ENCODE data around the gene NRAP.

The NRAP gene

GRCh38 chr10:113605268-113605978 lies 58.4 kb downstream of the NRAP start:
- no peaks in the 10 kb centered on the region for H3K27me3 ChIP-seq (ENCODE audit: insufficient read depth, insufficient read length)
- TF ChIP-seq YY1 (IDR thresholded peaks at IDR 0.05; ENCODE audit: insufficient read depth, insufficient read length) (no peak), SUZ12 (IDR thresholded peaks at IDR 0.05; ENCODE audit: extremely low read depth, insufficient read depth, insufficient read length) (no peak), ZNF274 (IDR thresholded peaks at IDR 0.05; ENCODE audit: low read depth, low read length) (no peak)
- no peak overlapping the region for H3K9ac ChIP-seq (ENCODE audit: insufficient read length, low read depth)
- peaks cover 2% of the 10 kb centered on the region for H3K4me1 ChIP-seq (ENCODE audit: insufficient read depth, insufficient read length)
- H3K36me3 ChIP-seq (ENCODE audit: insufficient read depth, insufficient read length, low read length), result no peaks in the 10 kb centered on the region
- peaks cover 9% of the 10 kb centered on the region for H3K9me3 ChIP-seq (ENCODE audit: insufficient read depth, low read length)
- no peak for DNase-seq (ENCODE audit: low read depth, low spot score)
- no peak overlapping the region for H3K4me3 ChIP-seq (ENCODE audit: insufficient read length, low read depth)

GRCh38 chr10:113604572-113604971 lies 59.3 kb downstream of the NRAP start:
- no peaks in the 10 kb centered on the region for H3K4me1 ChIP-seq (ENCODE audit: insufficient read depth, insufficient read length)
- no peak overlapping the region for H3K9ac ChIP-seq (ENCODE audit: insufficient read length, low read depth)
- no peaks in the 10 kb centered on the region for H3K27me3 ChIP-seq (ENCODE audit: insufficient read depth, insufficient read length)
- H3K9me3 ChIP-seq (ENCODE audit: insufficient read depth, low read length), result peaks cover 13% of the 10 kb centered on the region
- TF ChIP-seq ZNF274 (IDR thresholded peaks at IDR 0.05; ENCODE audit: low read depth, low read length) (no peak), SUZ12 (IDR thresholded peaks at IDR 0.05; ENCODE audit: extremely low read depth, insufficient read depth, insufficient read length) (no peak), YY1 (IDR thresholded peaks at IDR 0.05; ENCODE audit: insufficient read depth, insufficient read length) (no peak)
- DNase-seq (ENCODE audit: low read depth, low spot score), result no peak
- no peak overlapping the region for H3K4me3 ChIP-seq (ENCODE audit: insufficient read length, low read depth)
- H3K36me3 ChIP-seq (ENCODE audit: insufficient read depth, insufficient read length, low read length), result no peaks in the 10 kb centered on the region

GRCh38 chr10:113603057-113603777 lies 60.6 kb downstream of the NRAP start:
- DNase-seq (ENCODE audit: low read depth, low spot score), result no peak
- Histone ChIP-seq H3K9ac (ENCODE audit: insufficient read length, low read depth) (no peak overlapping the region), H3K36me3 (ENCODE audit: insufficient read depth, insufficient read length, low read length) (no peaks in the 10 kb centered on the region), H3K9me3 (ENCODE audit: insufficient read depth, low read length) (peaks cover 13% of the 10 kb centered on the region), H3K27me3 (ENCODE audit: insufficient read depth, insufficient read length) (no peaks in the 10 kb centered on the region), H3K4me3 (ENCODE audit: insufficient read length, low read depth) (no peak overlapping the region), H3K4me1 (ENCODE audit: insufficient read depth, insufficient read length) (no peaks in the 10 kb centered on the region)
- no peak for TF ChIP-seq ZNF274 (IDR thresholded peaks at IDR 0.05; ENCODE audit: low read depth, low read length)
- TF ChIP-seq SUZ12 (IDR thresholded peaks at IDR 0.05; ENCODE audit: extremely low read depth, insufficient read depth, insufficient read length), result no peak
- no peak for TF ChIP-seq YY1 (IDR thresholded peaks at IDR 0.05; ENCODE audit: insufficient read depth, insufficient read length)

DNA sequence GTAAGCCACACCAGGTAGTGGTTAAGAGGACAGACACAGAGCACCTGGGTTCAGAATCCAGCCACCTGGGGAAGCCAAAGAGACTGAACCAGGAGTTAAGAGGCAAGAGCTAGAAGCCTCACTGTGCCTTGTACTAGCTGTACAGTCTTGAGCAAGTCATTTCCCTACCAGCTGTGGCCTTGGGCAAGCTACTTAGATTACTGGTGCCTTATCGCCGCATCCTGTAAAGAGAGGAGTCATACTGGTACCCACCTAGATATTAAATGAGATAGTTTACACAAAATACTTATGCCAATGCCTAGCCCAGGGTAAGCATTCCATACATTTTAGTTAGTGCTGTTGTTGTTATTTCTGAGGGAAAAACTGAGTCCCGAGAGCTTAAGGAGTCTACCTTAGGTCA lies 63.3 kb downstream of the NRAP start:
- Histone ChIP-seq H3K36me3 (ENCODE audit: insufficient read depth, insufficient read length, low read length) (no peaks in the 10 kb centered on the region), H3K4me1 (ENCODE audit: insufficient read depth, insufficient read length) (no peaks in the 10 kb centered on the region), H3K4me3 (ENCODE audit: insufficient read length, low read depth) (no peak overlapping the region), H3K27me3 (ENCODE audit: insufficient read depth, insufficient read length) (no peaks in the 10 kb centered on the region), H3K9me3 (ENCODE audit: insufficient read depth, low read length) (peaks cover 13% of the 10 kb centered on the region), H3K9ac (ENCODE audit: insufficient read length, low read depth) (no peak overlapping the region)
- DNase-seq (ENCODE audit: low read depth, low spot score), result no peak
- TF ChIP-seq YY1 (IDR thresholded peaks at IDR 0.05; ENCODE audit: insufficient read depth, insufficient read length) (no peak), ZNF274 (IDR thresholded peaks at IDR 0.05; ENCODE audit: low read depth, low read length) (peak; percentile 60; the same call in 1 of the 2 replicates), SUZ12 (IDR thresholded peaks at IDR 0.05; ENCODE audit: extremely low read depth, insufficient read depth, insufficient read length) (no peak)

DNA sequence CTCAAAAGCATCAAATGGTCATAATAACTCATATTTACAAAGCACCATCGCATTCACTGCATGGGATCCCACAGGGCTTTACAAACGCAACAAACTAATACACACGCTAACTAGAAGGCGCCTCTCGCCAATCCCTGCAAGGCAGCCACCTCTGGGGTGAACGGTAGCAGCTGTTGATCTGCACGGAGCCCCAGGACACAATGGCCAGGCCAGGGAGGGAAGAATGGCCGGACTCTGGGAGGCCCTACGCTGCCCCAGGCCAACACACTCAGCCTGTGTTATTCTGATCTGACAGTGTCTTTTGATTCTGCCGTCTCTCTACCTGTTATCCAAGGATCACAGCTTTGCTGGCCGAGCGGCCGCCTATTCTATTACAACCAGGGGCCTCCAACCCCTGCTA lies 69.2 kb downstream of the NRAP start:
- DNase-seq (ENCODE audit: low read depth, low spot score), result no peak
- Histone ChIP-seq H3K4me3 (ENCODE audit: insufficient read length, low read depth) (no peak overlapping the region), H3K9ac (ENCODE audit: insufficient read length, low read depth) (no peak overlapping the region), H3K4me1 (ENCODE audit: insufficient read depth, insufficient read length) (peaks cover 2% of the 10 kb centered on the region), H3K9me3 (ENCODE audit: insufficient read depth, low read length) (no peaks in the 10 kb centered on the region), H3K36me3 (ENCODE audit: insufficient read depth, insufficient read length, low read length) (no peaks in the 10 kb centered on the region), H3K27me3 (ENCODE audit: insufficient read depth, insufficient read length) (peaks cover 2% of the 10 kb centered on the region)
- TF ChIP-seq ZNF274 (IDR thresholded peaks at IDR 0.05; ENCODE audit: low read depth, low read length) (no peak), YY1 (IDR thresholded peaks at IDR 0.05; ENCODE audit: insufficient read depth, insufficient read length) (no peak), SUZ12 (IDR thresholded peaks at IDR 0.05; ENCODE audit: extremely low read depth, insufficient read depth, insufficient read length) (no peak)

DNA sequence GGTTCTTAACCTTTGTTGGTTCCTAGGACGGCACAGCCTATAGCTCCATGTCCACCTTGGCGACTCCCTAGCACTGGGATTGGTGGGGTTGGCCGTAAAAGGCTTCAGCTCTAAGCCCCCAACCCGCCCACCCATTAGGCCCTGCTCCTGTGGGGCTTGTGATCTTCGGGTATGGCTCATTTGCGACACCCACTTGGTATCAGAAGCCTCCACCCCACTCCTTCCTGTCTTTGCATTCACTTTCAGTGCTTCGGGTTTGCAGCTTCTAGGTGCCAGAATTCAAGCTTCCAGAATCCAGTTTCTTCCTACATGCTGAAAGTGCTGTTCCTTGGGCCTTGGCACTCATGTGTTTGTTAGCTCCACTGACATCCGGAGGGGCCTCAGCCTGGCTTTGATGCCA lies 71.5 kb downstream of the NRAP start:
- H3K4me1 ChIP-seq (ENCODE audit: insufficient read depth, insufficient read length), result peaks cover 2% of the 10 kb centered on the region
- H3K36me3 ChIP-seq (ENCODE audit: insufficient read depth, insufficient read length, low read length), result no peaks in the 10 kb centered on the region
- H3K27me3 ChIP-seq (ENCODE audit: insufficient read depth, insufficient read length), result peaks cover 2% of the 10 kb centered on the region
- no peak overlapping the region for H3K4me3 ChIP-seq (ENCODE audit: insufficient read length, low read depth)
- no peak for DNase-seq (ENCODE audit: low read depth, low spot score)
- no peak overlapping the region for H3K9ac ChIP-seq (ENCODE audit: insufficient read length, low read depth)
- no peaks in the 10 kb centered on the region for H3K9me3 ChIP-seq (ENCODE audit: insufficient read depth, low read length)
- TF ChIP-seq ZNF274 (IDR thresholded peaks at IDR 0.05; ENCODE audit: low read depth, low read length), result no peak
- no peak for TF ChIP-seq SUZ12 (IDR thresholded peaks at IDR 0.05; ENCODE audit: extremely low read depth, insufficient read depth, insufficient read length)
- no peak for TF ChIP-seq YY1 (IDR thresholded peaks at IDR 0.05; ENCODE audit: insufficient read depth, insufficient read length)

- Histone ChIP-seq H3K9ac (ENCODE audit: insufficient read length, low read depth) (no peak overlapping the region), H3K36me3 (ENCODE audit: insufficient read depth, insufficient read length, low read length) (no peaks in the 10 kb centered on the region), H3K9me3 (ENCODE audit: insufficient read depth, low read length) (no peaks in the 10 kb centered on the region), H3K27me3 (ENCODE audit: insufficient read depth, insufficient read length) (peaks cover 2% of the 10 kb centered on the region), H3K4me3 (ENCODE audit: insufficient read length, low read depth) (no peak overlapping the region), H3K4me1 (ENCODE audit: insufficient read depth, insufficient read length) (peaks cover 2% of the 10 kb centered on the region)
- no peak for DNase-seq (ENCODE audit: low read depth, low spot score)
- no peak for TF ChIP-seq YY1 (IDR thresholded peaks at IDR 0.05; ENCODE audit: insufficient read depth, insufficient read length)
- no peak for TF ChIP-seq SUZ12 (IDR thresholded peaks at IDR 0.05; ENCODE audit: extremely low read depth, insufficient read depth, insufficient read length)
- no peak for TF ChIP-seq ZNF274 (IDR thresholded peaks at IDR 0.05; ENCODE audit: low read depth, low read length)
Measured at GRCh38 chr10:113590581-113590980, 73.3 kb downstream of the NRAP start.
